K562 (cell line): ENCODE results near the gene MYO9A. TPM values are rescaled to one million over a fixed set of nuclear protein-coding genes. Genes with fewer than 3 reads are reported as not detected.

ENCODE experiments used
- ATAC-seq: fragments of 200-7000 bp; cut with Tn5 transposase; 3 replicates; pipeline ENCODE4 v1.9.1; 2020; ENCODE audit warnings: moderate library complexity
- BruUV-seq: library from RNA; stranded (reverse); fragments of 400-500 nt; replicated peaks from 2 replicates; lab custom pipeline; 2021; lab: Mats Ljungman, UMichigan
- CTCF ChIA-PET: fragments of 300-600 bp; formaldehyde crosslinking; extraction: SDS; loops from one replicate; lab custom pipeline; 2021; ENCODE audit warnings: low intra/inter-chr PET ratio; lab: Yijun Ruan, JAX
- POLR2A ChIA-PET: fragments of 300-600, 350-650 bp; sonication (Branson Sonifier 250); formaldehyde crosslinking; extraction: SDS; loops from one replicate; lab custom pipeline; 2021; ENCODE audit warnings: antibody characterized with exemption, inconsistent platforms; lab: Yijun Ruan, JAX
- DNase-seq, 4 experiments: peaks; one replicate each; pipeline versions ENCODE4 v3.0.0 to v3.0.0-alpha.2; 2011 to 2018; ENCODE audit warnings: low spot score in 3 of 4, mixed read lengths in 3 of 4; ENCODE audit errors: extremely low read depth in 1 of 4
- FAIRE-seq: peaks from 2 replicates; lab custom pipeline; 2011; peaks lifted over from hg19 to GRCh38; lab: Jason Lieb, UNC
- H2AFZ ChIP-seq: 2 replicates; pipeline ENCODE4 v1.6.0; 2011; ENCODE audit warnings: low read depth, low read length, control low read depth, inconsistent platforms
- H3K27ac ChIP-seq: fragments of 200-600 bp; 3 replicates; pipeline ENCODE4 v1.8.0; 2011; ENCODE audit warnings: low read depth, mild to moderate bottlenecking, control low read depth, inconsistent platforms, low read length, moderate library complexity, mixed read lengths; ENCODE audit errors: extremely low read depth
- H3K27me3 ChIP-seq, 2 experiments: fragments of 300-600 bp in 1 of 2; 2 replicates in 1 of 2; 3 replicates in 1 of 2; pipeline versions ENCODE4 v1.6.0 to v1.8.0; 2011; ENCODE audit warnings: inconsistent platforms in 2 of 2, low read length in 2 of 2, mild to moderate bottlenecking in 1 of 2, mixed read lengths in 1 of 2, moderate library complexity in 1 of 2; ENCODE audit not compliant: control insufficient read depth in 2 of 2, insufficient read depth in 2 of 2
- H3K36me3 ChIP-seq: fragments of 300-600 bp; 3 replicates; pipeline ENCODE4 v1.8.0; 2011; ENCODE audit warnings: mild to moderate bottlenecking, low read length, inconsistent platforms; ENCODE audit not compliant: control insufficient read depth, insufficient read depth
- H3K4me1 ChIP-seq, 2 experiments: fragments of 200-600 bp in 1 of 2; replicated peaks in 1 of 2; 2 replicates in 1 of 2; 3 replicates in 1 of 2; pipeline versions ENCODE4 v1.5.1 to v1.8.0; 2011; ENCODE audit warnings: inconsistent platforms in 2 of 2, low read length in 2 of 2, mild to moderate bottlenecking in 1 of 2, mixed read lengths in 1 of 2, moderate library complexity in 1 of 2; ENCODE audit not compliant: control insufficient read depth in 2 of 2, insufficient read depth in 2 of 2
- H3K4me2 ChIP-seq: 2 replicates; pipeline ENCODE4 v1.6.1; 2011; ENCODE audit warnings: low read length, control low read depth, inconsistent platforms, mixed read lengths; ENCODE audit not compliant: insufficient read depth
- H3K4me3 ChIP-seq: fragments of 200-600 bp; sonication (generic), shearing (Covaris generic); 2 replicates; pipeline ENCODE4 v1.5.1; 2016; ENCODE audit warnings: control low read depth, inconsistent platforms
- H3K79me2 ChIP-seq: fragments of 200-600 bp; 3 replicates; pipeline ENCODE4 v1.8.0; 2011; ENCODE audit warnings: low read length, inconsistent platforms; ENCODE audit not compliant: control insufficient read depth, insufficient read depth
- H3K9ac ChIP-seq, 2 experiments: 2 replicates each; pipeline versions ENCODE4 v1.6.0 to v1.6.1; 2011; ENCODE audit warnings: low read depth in 2 of 2, low read length in 2 of 2, control low read depth in 1 of 2, inconsistent platforms in 1 of 2, mild to moderate bottlenecking in 1 of 2, mixed read lengths in 1 of 2; ENCODE audit not compliant: insufficient read depth in 1 of 2
- H3K9me1 ChIP-seq: one replicate; pipeline ENCODE4 v1.6.0; 2011; ENCODE audit warnings: inconsistent platforms, mild to moderate bottlenecking, low read length, moderate library complexity; ENCODE audit not compliant: control insufficient read depth, insufficient read depth
- H3K9me3 ChIP-seq: replicated peaks from 2 replicates; pipeline ENCODE4 v1.5.1; 2011; ENCODE audit warnings: low read depth, low read length, inconsistent platforms; ENCODE audit not compliant: control insufficient read depth, insufficient read depth
- H4K20me1 ChIP-seq: replicated peaks from 2 replicates; pipeline ENCODE4 v1.6.1; 2011; ENCODE audit warnings: low read length, inconsistent platforms, mixed read lengths; ENCODE audit not compliant: control insufficient read depth, insufficient read depth
- CXXC5 ChIP-seq: fragments of 250-450 bp; sonication (Bioruptor Pico); IDR thresholded peaks from 2 replicates; pipeline ENCODE4 v1.8.0; 2022; ENCODE audit warnings: inconsistent platforms, mild to moderate bottlenecking, moderate library complexity
- GABPB2 ChIP-seq: fragments of 250-450 bp; sonication (Bioruptor Pico); conservative IDR thresholded peaks from 2 replicates; pipeline ENCODE4 v1.5.1; 2021; ENCODE audit warnings: mild to moderate bottlenecking
- HNRNPH1 ChIP-seq: fragments of 200-400 bp; formaldehyde crosslinking; optimal IDR thresholded peaks from 2 replicates; pipeline ENCODE3; 2017; ENCODE audit warnings: low read depth, mild to moderate bottlenecking, low read length, moderate library complexity
- MCM5 ChIP-seq: fragments of 450-650 bp; IDR thresholded peaks from 2 replicates; pipeline ENCODE4 v1.6.1; 2016; ENCODE audit warnings: low read depth
- TGIF2 ChIP-seq: sonication (generic); formaldehyde crosslinking; IDR thresholded peaks from 2 replicates; pipeline ENCODE4 v1.8.1; 2022; ENCODE audit warnings: mild to moderate bottlenecking, missing genetic modification reagents, moderate library complexity
- ZNF444 ChIP-seq: fragments of 250-450 bp; sonication (Bioruptor Pico); IDR thresholded peaks from 2 replicates; pipeline ENCODE4 v1.4.0; 2020; ENCODE audit warnings: mild to moderate bottlenecking, moderate library complexity
- ZNF586 ChIP-seq: fragments of 450-650 bp; formaldehyde crosslinking; conservative IDR thresholded peaks from 2 replicates; pipeline ENCODE4 v1.4.0; 2020; ENCODE audit warnings: mild to moderate bottlenecking, moderate library complexity
- WGBS: fragments of 100-300 bp; shearing (Covaris generic); methylation state at CpG from one replicate; pipeline ENCODE4 v1.1.6; 2016; ENCODE audit warnings: low coverage, mixed read lengths; ENCODE audit not compliant: insufficient coverage; ENCODE audit errors: missing lambda C conversion rate; 5-methylcytosine and 5-hydroxymethylcytosine counted together
- in situ Hi-C: fragments of 300-500 bp; cut with MboI; formaldehyde crosslinking; loops from 4 replicates; pipeline ENCODE4 v1.15.0; 2018; ENCODE audit warnings: inconsistent platforms, mixed read lengths
- intact Hi-C: fragments of 100-400 bp; cut with micrococcal nuclease; formaldehyde crosslinking; loops from 2 replicates; pipeline ENCODE4 v1.14.2; 2022
- polyA plus RNA-seq, 8 experiments: library from polyadenylated mRNA; depleted of rRNA in 4 of 8; stranded (reverse) in 5 of 8; unstranded in 3 of 8; fragments of >200 nt; fragmentation: Nextera tagmentation in 2 of 8; fragmentation: Illumina TruSeq in 1 of 8; extraction: Ambion mirVana in 2 of 8; extraction: Trizol in 1 of 8; gene quantifications; 2 replicates each; pipeline versions ENCODE4 v1.2.1 to v1.2.3, GENCODE V29; 2011 to 2014; ENCODE audit warnings: inconsistent platforms in 1 of 8, missing spikeins in 1 of 8
- total RNA-seq, 7 experiments: library from RNA; depleted of rRNA in 6 of 7; stranded (reverse); fragments of >200 nt in 6 of 7; fragmentation: Illumina TruSeq in 2 of 7; extraction: Trizol in 2 of 7; gene quantifications; 2 replicates each; pipeline versions ENCODE4 v1.2.1 to v1.2.3, GENCODE V29; 2011 to 2021; ENCODE audit warnings: low replicate concordance in 1 of 7

The MYO9A gene
- total and polyA plus RNA-seq, 9 of the 15 experiments (the other 6 are each of a cell fraction or from before 2014, with no cell fraction given), result 1.9 to 15.4 (median 5.8) TPM

GRCh38 chr15:71939981-71940588 lies 177.9 kb downstream of the MYO9A start:
- Histone ChIP-seq H4K20me1 (no peaks in the 10 kb centered on the region), H3K4me2 (no peak overlapping the region), H3K27ac (no peak overlapping the region), H3K79me2 (no peaks in the 10 kb centered on the region), H2AFZ (no peak overlapping the region), H3K4me3 (no peak overlapping the region), H3K4me1 (no peaks in the 10 kb centered on the region), H3K27me3 (no peaks in the 10 kb centered on the region), H3K9me1 (no peaks in the 10 kb centered on the region), H3K9me3 (no peaks in the 10 kb centered on the region), H3K36me3 (no peaks in the 10 kb centered on the region), H3K9ac (no peak overlapping the region)
- POLR2A ChIA-PET, result no interaction called here
- intact Hi-C loops (no loop called here), in situ Hi-C loops (no loop called here)
- ATAC-seq (no peak), FAIRE-seq (no peak), DNase-seq (no peak)
- no TSS peak for BruUV-seq
- WGBS, result 50% methylated on average over 6 of the region's 6 CpGs
- no peak for TF ChIP-seq CXXC5 (CRISPR knock-in tag)
- no peak for TF ChIP-seq ZNF586 (CRISPR knock-in tag)
- no peak for TF ChIP-seq MCM5
- no peak for TF ChIP-seq HNRNPH1
- no peak for TF ChIP-seq ZNF444 (CRISPR knock-in tag)
- TF ChIP-seq GABPB2 (CRISPR knock-in tag), result no peak
- no peak for TF ChIP-seq TGIF2 (CRISPR knock-in tag)
- CTCF ChIA-PET, result no interaction called here
